Testis (tissue), 2 donors: ENCODE results near the gene NR6A1.

Experiments
- POLR2A ChIP-seq: fragments of 450-650 bp; IDR thresholded peaks from one replicate; pipeline ENCODE4 v1.6.1; 2017; ENCODE audit warnings: antibody characterized with exemption, mild to moderate bottlenecking, moderate library complexity
- TF ChIP-seq, protein P1 (sequence below), 3 experiments: fragments of 450-650 bp in 2 of 3; fragments of 200-600 bp in 1 of 3; sonication (generic) in 1 of 3; IDR thresholded peaks; one replicate each; pipeline ENCODE4 v1.5.1; 2016 to 2019; ENCODE audit warnings: antibody characterized with exemption in 3 of 3, mild to moderate bottlenecking in 2 of 3, moderate library complexity in 1 of 3

GRCh38 chr9:124532897-124533296, 238.2 kb downstream of the NR6A1 start:
- TF ChIP-seq POLR2A = no peak
- TF ChIP-seq, protein P1, sequence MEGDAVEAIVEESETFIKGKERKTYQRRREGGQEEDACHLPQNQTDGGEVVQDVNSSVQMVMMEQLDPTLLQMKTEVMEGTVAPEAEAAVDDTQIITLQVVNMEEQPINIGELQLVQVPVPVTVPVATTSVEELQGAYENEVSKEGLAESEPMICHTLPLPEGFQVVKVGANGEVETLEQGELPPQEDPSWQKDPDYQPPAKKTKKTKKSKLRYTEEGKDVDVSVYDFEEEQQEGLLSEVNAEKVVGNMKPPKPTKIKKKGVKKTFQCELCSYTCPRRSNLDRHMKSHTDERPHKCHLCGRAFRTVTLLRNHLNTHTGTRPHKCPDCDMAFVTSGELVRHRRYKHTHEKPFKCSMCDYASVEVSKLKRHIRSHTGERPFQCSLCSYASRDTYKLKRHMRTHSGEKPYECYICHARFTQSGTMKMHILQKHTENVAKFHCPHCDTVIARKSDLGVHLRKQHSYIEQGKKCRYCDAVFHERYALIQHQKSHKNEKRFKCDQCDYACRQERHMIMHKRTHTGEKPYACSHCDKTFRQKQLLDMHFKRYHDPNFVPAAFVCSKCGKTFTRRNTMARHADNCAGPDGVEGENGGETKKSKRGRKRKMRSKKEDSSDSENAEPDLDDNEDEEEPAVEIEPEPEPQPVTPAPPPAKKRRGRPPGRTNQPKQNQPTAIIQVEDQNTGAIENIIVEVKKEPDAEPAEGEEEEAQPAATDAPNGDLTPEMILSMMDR (IDR thresholded peaks at IDR 0.05) = no peak
